Measurements from ENCODE around the gene TRIM40.
"Not testable (repeated sequence)": the region's sequence is repeated elsewhere in the genome, so short reads cannot be mapped to it uniquely, and the experiment has no call there.

DNA sequence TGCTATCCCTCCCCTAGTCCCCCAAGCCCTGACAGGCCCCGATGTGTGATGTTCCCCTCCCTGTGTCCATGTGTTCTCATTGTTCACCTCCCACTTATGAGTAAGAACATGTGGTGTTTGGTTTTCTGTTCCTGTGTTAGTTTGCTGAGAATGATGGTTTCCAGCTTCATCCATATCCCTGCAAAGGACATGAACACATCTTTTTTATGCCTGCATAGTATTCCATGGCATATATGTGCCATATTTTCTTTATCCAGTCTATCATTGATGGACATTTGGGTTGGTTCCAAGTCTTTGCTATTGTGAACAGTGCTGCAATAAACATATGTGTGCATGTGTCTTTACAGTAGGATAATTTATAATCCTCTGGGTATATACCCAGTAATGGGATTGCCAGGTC is 29.3 kb downstream of the TRIM40 start:
- TF ChIP-seq POLR2A (IDR thresholded peaks at IDR 0.05; ENCODE audit: low read length); GATA1 (IDR thresholded peaks at IDR 0.05; ENCODE audit: low read depth, low read length): not testable (repeated sequence)

All from erythroblast (primary cell).